A673 (cell line): ENCODE results near the gene LARGE1.

Experiments
- CTCF ChIP-seq: fragments of 300-800, 200-600 bp; sonication (generic); conservative IDR thresholded peaks from 2 replicates; pipeline ENCODE4 v1.5.1; 2017; ENCODE audit warnings: low read depth, mild to moderate bottlenecking, antibody characterized with exemption, low read length, moderate library complexity, mixed read lengths
- EZH2 ChIP-seq: fragments of 200-600 bp; sonication (generic); IDR thresholded peaks from 2 replicates; pipeline ENCODE4 v1.6.1; 2017; ENCODE audit warnings: borderline replicate concordance, low read depth, mild to moderate bottlenecking, mixed read lengths, antibody characterized with exemption, low read length; ENCODE audit not compliant: poor library complexity, severe bottlenecking

GRCh38 chr22:33303099-33303498 lies 617.2 kb downstream of the LARGE1 start:
- TF ChIP-seq CTCF: no peak
- TF ChIP-seq EZH2: no peak
